DMS79 treated with DMSO at 0.1 percent for 48 hours (cell line): Measurements from ENCODE around the gene PSMB2.
"Not testable (repeated sequence)": the region's sequence is repeated elsewhere in the genome, so short reads cannot be mapped to it uniquely, and the experiment has no call there.

Source experiments
- DNase-seq: peaks from one replicate; lab custom pipeline; 2025; lab: John Stamatoyannopoulos, UW

Gene PSMB2

GRCh38 chr1:35641233-35641866 is at the start of gene PSMB2:
Gene PSMB2 (minus strand): TSS chr1:35641526. CDS start chr1:35641432, 94 bp downstream.
- peak; percentile 97 for DNase-seq

DNA sequence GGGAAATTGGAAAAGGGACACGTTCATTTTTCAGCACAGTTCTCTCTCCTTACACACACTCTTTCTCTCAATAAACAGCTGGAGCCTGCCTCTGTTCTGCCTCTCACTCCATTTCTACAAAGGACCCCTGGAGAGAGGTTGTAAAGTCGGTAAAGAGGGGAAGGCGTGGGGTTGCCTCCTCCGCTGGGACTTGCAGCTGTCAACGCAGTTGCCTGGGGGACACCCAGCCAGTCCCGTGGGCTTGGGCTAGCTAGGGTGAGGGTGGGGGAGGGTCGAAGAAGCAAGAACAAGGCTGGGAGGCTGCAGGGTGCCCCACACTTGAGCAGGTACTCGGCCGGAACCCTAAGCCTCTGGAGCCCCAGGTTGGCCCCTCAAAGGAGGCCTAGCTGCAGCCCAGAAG is 49.8 kb upstream of the PSMB2 start:
- peak; percentile 15 for DNase-seq

GRCh38 chr1:35690103-35690502 is 48.8 kb upstream of the PSMB2 start:
- not testable (repeated sequence) for DNase-seq

- DNase-seq = no peak
Observed at GRCh38 chr1:35688161-35688560, 46.8 kb upstream of the PSMB2 start.

DNA sequence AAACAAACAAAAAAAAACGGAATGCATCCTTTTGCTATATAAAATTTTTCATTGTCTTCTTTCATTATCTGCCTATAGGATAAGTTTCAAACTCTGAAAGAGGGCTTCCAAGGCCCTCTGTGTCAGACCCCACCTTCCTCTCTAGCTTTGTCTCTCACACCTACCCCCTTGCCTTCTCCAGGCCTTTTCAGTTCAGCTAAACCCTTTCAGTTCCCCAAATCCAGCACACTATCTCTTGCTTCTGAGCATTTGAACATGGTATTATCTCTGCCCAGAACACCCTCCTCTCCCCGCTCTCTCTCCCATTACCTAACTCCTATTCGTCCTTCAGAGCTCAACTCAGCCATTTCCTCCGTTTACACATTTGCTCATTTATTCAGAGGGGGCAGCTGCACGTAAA is 41.7 kb upstream of the PSMB2 start:
- no peak for DNase-seq

DNA sequence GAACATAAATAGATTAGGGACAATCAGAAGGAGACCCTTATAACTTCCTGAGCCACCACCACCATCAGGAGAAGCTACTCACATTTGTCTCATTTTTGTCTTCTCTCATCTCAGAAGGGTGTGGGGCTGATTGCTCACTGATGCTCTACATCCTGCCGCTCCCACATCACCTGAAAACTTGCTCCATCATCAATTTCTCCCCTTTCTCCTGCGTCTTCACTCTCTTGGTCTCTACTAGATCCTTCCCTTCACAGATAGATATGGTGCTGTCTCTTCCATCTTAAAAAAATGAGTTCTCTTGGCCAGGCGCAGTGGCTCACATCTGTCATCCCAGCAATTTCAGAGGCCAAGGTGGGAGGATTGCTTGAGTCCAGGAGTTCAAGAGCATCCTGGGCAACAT is 38.9 kb upstream of the PSMB2 start:
- no peak for DNase-seq

DNA sequence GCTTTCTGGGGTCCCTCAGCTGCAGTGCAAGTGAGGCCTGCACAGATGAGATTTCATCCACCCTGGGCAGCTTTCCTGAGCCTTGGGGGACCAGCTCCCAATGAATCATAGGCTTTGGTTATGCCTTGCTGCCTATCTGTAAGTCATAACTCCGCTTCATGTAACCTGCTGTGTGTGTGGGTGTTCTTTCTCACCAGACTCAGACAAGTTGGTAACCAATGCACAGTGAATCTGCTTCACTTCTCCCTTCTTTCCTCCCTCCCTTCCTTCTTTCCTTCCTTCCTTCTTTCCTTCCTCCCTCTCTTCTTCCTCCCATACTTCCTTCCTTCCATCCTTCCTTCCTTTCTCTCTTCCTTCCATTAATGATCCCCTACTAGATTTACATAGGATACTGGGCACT is 34.4 kb upstream of the PSMB2 start:
- no peak for DNase-seq

DNA sequence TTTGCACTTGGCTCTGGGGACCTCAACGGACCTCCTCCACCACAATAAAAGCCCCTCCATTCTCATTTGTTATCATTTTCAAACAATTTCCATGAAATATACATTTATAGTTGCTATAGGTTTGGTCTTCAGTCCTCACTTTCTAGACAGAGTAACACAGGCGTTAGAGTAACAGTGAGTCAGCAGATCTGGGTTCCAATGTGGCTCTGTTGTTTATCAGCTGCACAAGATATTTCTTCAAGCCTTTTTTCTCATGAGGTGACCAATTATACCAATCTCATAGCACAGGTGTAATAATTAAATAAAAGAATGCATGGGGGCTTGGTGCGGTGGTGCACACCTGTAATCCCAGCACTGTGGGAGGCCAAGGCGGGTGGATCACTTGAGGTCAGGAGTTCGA is 32.8 kb upstream of the PSMB2 start:
- DNase-seq = no peak

DNA sequence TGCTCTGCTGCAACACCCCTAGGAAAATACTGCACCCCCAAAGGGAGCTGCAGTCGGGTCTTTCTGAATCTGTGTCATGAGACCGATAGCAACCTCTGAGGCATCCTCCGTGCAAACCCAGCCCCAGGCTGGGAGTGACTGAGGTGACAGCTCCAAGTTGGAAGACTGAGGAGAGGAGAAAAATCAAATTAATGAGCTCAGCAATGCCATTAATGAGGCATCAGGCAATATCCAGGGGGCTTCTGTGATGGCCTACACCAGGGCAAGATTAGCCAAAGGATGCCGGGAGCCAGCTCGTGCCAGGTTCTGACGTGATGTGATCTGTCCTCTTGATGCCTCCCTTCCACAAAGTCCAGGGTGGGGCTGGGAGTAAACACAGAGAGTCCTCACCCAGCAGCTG is 30.8 kb upstream of the PSMB2 start:
- DNase-seq = no peak

GRCh38 chr1:35668506-35668905 is 27.2 kb upstream of the PSMB2 start:
- no peak for DNase-seq

DNA sequence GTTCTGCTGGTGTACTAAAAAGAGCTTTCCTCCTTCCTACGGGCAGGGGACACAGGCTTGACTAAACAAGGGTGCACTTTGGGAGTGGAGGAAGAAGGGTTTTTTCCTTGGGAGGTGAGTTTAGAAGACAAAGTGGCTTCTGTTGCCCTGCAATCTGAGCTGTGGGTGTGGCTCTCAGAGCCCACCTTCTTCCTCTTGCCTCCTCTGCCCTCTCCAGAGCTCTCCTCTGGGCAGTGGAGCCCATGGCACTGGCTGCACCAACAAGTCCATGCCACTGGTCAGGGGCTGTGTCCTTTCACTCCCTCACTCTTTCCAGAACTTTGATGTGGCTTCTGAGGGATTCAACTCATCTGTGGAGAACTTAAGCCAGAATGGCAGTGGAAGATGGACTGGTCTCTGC is 25.6 kb upstream of the PSMB2 start:
- DNase-seq = no peak

- no peak for DNase-seq
Observed at GRCh38 chr1:35666216-35666615, 24.9 kb upstream of the PSMB2 start.

DNA sequence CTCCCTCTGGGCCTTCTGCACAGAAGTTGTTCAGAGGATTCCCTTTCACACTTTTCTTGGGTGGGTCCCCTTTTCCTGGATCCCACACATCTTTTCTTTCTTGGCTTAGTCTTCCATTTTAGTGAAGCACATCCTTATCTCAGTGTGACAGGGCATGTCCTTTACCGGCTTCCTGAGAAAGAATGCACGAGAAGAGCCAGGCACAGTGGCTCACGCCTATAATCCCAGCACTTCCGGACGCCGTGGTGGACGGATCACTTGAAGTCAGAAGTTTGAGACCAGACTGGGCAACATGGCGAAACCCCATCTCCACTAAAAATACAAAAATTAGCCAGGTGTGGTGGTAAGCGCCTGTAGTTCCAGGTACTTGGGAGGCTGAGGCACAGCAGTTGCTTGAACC is 22.1 kb upstream of the PSMB2 start:
- DNase-seq = no peak

DNA sequence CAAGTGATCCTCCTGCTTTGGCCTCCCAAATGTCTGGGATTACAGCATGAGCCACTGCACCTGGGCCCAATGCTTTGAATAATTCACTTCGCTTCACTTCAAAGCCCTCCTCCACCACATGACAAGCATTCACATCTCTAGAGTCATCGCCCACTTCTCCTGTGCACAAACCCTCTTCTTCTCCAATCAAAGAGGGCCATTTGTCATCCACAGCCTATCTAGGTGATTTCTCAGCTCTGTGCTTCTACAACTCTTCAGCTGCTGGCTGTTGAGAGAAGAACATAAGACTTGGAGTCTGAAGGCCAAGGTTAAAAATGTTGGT is 20.1 kb upstream of the PSMB2 start:
- DNase-seq = no peak

- DNase-seq = no peak
Observed at GRCh38 chr1:35660581-35661473, 19.5 kb upstream of the PSMB2 start.

GRCh38 chr1:35659589-35659988 is 18.3 kb upstream of the PSMB2 start:
- DNase-seq = no peak

DNA sequence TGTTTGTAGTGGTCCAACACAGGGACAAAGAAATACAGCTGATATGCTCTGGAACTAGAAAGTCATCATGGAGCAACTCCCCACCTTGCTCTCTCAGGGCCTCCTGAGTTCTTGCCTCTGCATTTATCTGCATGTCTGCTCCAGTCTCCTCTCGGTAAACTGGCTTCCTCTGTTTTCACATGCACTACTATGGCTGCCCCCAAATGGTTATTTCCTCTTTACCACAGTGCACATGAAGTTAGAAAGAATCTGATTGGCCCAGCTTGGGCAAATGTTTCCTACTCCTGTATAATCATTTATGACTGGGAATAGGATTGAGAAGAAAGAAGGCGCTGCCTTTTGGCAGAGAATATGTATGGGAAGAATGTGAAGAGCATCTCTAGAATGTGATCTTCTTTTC is 16.5 kb upstream of the PSMB2 start:
- DNase-seq = no peak

GRCh38 chr1:35656863-35657232 is 15.5 kb upstream of the PSMB2 start:
- no peak for DNase-seq

DNA sequence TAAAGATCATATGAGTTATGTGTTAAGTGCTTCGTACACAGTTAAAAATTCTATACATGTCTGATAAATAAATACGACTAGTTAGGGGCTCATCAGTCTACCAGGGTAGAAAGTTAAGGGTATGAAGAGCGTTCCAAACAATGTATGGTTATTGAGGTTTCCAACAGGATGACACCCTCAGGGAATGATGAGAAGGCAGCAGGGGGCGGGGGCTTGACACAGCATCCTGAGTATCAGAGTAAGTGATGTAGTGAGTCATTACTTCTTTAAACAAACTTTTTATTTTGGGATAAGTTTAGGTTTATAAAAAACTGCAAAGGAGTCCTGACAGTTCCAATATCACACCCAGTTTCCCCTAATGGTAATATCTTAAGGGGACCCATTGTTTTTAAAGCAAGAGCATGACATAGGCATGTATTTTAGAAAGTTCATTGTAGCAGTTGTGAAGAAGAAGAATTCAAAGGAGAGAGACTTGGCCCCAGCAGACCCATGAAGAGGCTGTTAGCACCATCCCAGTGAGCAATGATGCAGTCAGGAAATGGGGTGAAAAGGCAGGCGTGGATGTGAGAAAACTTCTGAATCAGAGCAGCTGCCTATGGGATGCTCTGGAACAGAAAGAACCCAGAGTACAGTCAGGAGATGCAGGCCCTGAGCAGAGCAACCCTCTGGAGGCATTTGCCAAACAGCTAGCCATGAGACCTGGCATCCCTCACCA is 15.0 kb upstream of the PSMB2 start:
- no peak for DNase-seq

DNA sequence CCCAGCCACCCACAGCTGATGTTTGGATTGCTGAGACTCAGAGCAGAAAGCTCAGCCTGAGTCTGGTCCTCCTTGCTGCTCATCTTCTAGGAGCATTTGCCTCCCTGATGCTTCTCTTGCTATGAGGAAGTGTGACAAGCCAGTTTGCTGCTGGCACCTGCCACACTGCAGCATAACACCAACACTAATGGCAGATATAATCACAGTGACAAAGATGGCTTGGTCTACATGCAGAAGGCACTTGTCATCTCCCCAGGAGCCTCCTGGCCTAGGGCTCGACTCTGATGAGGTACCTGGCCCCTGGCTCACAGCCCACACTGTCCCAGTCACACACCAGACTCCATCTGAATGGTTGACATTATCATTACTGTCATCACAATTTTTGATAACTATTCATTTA is 13.9 kb upstream of the PSMB2 start:
- no peak for DNase-seq

DNA sequence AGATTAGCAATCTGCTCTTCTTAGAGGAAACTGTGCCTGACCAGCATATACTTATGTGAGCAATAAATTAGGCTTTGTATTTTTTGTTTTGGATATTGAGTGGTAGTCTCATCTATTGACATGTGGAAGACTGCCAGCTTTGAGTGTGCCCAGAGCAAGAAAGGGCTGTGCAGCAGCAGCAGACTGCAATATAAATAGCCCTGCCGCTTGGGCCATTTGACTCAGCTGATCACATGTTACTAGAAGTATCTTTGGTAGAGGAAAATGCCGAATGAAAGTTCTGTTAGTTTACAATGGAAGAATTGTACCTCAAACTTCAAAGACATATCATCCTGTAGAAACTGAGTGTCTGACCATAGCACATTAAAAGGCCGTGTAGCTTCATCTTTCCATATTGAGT is 9.1 kb upstream of the PSMB2 start:
- DNase-seq = peak; percentile 36

DNA sequence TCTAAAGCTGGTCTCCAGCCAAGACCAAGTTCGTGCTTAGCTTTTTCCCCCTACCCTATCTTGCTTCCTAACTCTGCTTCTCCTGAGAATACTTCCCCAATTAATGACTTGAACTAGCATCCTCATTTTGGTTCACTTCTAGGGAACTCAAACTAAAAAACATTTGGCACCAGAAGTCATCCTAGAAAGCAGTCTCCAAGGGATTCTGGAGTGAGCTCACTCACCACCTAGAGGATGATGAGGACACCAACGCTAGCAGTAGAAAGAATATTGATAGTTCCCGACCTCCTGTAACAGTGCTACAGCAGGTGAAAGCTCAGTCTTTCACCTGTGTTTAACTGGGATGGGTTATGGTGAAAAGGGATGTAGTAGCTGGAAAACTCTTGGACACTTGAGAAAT is 4.7 kb upstream of the PSMB2 start:
- DNase-seq = no peak

GRCh38 chr1:35644204-35644603 is 2.9 kb upstream of the PSMB2 start:
- DNase-seq = no peak
